Stimulated activated CD8-positive, alpha-beta memory T cell treated with anti-CD3 and anti-CD28 coated beads, Interleukin-15, amount 100 ng/mL, for 48 hours (primary cell): ENCODE data around the gene XIAP.
"Not testable (repeated sequence)": the region's sequence is repeated elsewhere in the genome, so short reads cannot be mapped to it uniquely, and the experiment has no call there.

Experiments used
- DNase-seq, 2 donors: peaks; one replicate each; pipeline ENCODE4 v3.0.0-alpha.2; 2020; ENCODE audit warnings: low read depth in 2 of 2

The XIAP gene

GRCh38 chrX:123859846-123860838, at the start of gene XIAP:
XIAP (plus strand) TSS chrX:123860053; CDS start chrX:123885663, 25,610 bp downstream.
- peak; percentile 66 to 70 for DNase-seq

- DNase-seq, result no peak
Observed at GRCh38 chrX:123814343-123814742, 45.5 kb upstream of the XIAP start.

GRCh38 chrX:123814934-123815394, 44.9 kb upstream of the XIAP start:
- DNase-seq, result not testable (repeated sequence)

GRCh38 chrX:123817288-123817894, 42.5 kb upstream of the XIAP start:
- no peak for DNase-seq

- DNase-seq, result no peak
Observed at GRCh38 chrX:123818243-123818642, 41.6 kb upstream of the XIAP start.

GRCh38 chrX:123822965-123823364, 36.9 kb upstream of the XIAP start:
- no peak for DNase-seq

- DNase-seq, result no peak
Observed at GRCh38 chrX:123830309-123830708, 29.5 kb upstream of the XIAP start.

- peak; percentile 27 to 30 for DNase-seq
Observed at GRCh38 chrX:123833387-123833786, 26.5 kb upstream of the XIAP start.

GRCh38 chrX:123834116-123834515, 25.7 kb upstream of the XIAP start:
- no peak for DNase-seq

- no peak for DNase-seq
Observed at GRCh38 chrX:123835661-123836371, 24.0 kb upstream of the XIAP start.

GRCh38 chrX:123845129-123845528, 14.7 kb upstream of the XIAP start:
- not testable (repeated sequence) for DNase-seq

- DNase-seq, result no peak
Observed at GRCh38 chrX:123846577-123847038, 13.2 kb upstream of the XIAP start.

- no peak for DNase-seq
Observed at GRCh38 chrX:123847056-123847455, 12.8 kb upstream of the XIAP start.

GRCh38 chrX:123849096-123849495, 10.8 kb upstream of the XIAP start:
- DNase-seq, result no peak

- DNase-seq, result not testable (repeated sequence)
Observed at GRCh38 chrX:123849906-123850305, 9.9 kb upstream of the XIAP start.

GRCh38 chrX:123851079-123851478, 8.8 kb upstream of the XIAP start:
- DNase-seq, result no peak

GRCh38 chrX:123854329-123854728, 5.5 kb upstream of the XIAP start:
- no peak for DNase-seq

- no peak for DNase-seq
Observed at GRCh38 chrX:123859409-123859845, 426 bp upstream of the XIAP start.

- DNase-seq, result no peak
Observed at GRCh38 chrX:123860983-123861382, 1.1 kb downstream of the XIAP start.

GRCh38 chrX:123869488-123869887, 9.6 kb downstream of the XIAP start:
- no peak for DNase-seq

GRCh38 chrX:123871309-123871708, 11.5 kb downstream of the XIAP start:
- no peak for DNase-seq

GRCh38 chrX:123873956-123874355, 14.1 kb downstream of the XIAP start:
- DNase-seq, result no peak
